Activated CD4-positive, alpha-beta T cell treated with anti-CD3 and anti-CD28 coated beads for 48 hours (primary cell): ENCODE data around the gene PDZD7.
"Not testable (repeated sequence)": the region's sequence is repeated elsewhere in the genome, so short reads cannot be mapped to it uniquely, and the experiment has no call there.

Experiments
- DNase-seq: peaks from one replicate; pipeline ENCODE4 v3.0.0-alpha.2; 2020

The PDZD7 gene

GRCh38 chr10:101036726-101037125 lies 5.8 kb upstream of the PDZD7 start:
- no peak for DNase-seq

DNA sequence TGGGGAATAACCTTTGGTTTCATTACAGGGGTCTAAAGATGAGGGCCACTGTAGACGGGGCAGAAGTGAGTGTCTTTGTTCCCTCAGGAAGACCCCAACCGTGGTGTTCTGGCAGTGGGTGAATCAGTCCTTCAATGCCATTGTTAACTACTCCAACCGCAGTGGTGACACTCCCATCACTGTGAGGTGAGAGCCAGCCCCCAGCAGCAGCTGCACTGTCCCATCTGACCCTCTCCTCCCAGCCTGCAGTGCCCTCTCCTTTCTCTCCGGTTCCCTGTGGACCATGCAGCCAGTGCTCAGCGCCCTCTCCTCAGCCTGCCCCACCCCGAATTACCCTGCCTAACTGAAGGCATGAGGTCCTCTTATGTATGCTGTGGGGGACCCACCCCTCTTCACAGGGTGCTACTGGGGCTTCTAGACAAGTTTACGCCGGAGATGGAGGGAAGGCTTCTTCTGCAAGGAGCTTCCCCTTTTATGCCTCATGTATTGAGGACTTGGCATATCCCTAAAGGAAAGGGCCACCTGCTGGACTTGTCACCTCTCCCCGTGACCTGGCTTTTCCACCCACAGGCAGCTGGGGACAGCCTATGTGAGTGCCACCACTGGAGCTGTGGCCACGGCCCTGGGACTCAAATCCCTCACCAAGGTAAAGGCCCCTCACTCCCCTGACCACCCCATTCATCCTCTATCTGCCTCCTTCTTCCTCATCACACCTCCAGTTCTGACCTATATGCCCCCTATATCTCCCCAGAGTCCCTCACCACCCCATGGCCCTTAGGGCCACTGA lies 5.2 kb upstream of the PDZD7 start:
- no peak for DNase-seq

DNA sequence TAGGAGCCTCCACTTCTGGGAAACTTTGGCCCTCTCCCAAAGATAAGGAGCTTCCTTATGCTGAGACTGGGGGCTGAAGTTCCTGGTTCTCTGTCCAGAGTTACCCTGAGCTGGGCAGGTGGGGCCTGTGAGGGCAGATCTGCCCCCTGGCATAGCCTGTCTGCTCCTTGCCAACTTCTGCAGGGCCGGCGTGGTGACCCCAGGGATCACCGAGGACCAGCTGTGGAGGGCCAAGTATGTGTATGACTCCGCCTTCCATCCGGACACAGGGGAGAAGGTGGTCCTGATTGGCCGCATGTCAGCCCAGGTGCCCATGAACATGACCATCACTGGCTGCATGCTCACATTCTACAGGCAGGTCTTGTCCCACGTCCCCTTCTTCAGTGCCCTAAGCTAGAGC lies 4.4 kb upstream of the PDZD7 start:
- no peak for DNase-seq

- DNase-seq, result not testable (repeated sequence)
Observed at GRCh38 chr10:101034404-101034803, 3.5 kb upstream of the PDZD7 start.

DNA sequence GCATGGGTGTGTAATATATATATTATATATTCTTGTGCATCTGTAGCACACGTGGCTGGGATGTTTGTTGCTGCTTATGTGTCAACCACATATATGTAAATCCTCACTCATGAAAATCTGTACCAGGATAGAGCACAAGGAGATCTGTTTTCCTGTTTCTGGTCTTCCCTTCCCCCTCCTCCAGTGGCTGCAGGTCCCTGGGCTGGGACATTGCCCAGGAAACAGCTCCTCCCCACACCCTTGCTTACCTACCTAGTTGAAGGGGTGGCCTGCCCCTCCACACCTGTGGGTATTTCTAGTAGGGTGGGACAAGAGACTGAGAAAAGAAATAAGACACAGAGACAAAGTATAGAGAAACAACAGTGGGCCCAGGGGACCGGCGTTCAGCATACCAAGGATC lies 2.3 kb upstream of the PDZD7 start:
- no peak for DNase-seq

- peak; percentile 68 for DNase-seq
Observed at GRCh38 chr10:101032637-101033224, 1.8 kb upstream of the PDZD7 start.

DNA sequence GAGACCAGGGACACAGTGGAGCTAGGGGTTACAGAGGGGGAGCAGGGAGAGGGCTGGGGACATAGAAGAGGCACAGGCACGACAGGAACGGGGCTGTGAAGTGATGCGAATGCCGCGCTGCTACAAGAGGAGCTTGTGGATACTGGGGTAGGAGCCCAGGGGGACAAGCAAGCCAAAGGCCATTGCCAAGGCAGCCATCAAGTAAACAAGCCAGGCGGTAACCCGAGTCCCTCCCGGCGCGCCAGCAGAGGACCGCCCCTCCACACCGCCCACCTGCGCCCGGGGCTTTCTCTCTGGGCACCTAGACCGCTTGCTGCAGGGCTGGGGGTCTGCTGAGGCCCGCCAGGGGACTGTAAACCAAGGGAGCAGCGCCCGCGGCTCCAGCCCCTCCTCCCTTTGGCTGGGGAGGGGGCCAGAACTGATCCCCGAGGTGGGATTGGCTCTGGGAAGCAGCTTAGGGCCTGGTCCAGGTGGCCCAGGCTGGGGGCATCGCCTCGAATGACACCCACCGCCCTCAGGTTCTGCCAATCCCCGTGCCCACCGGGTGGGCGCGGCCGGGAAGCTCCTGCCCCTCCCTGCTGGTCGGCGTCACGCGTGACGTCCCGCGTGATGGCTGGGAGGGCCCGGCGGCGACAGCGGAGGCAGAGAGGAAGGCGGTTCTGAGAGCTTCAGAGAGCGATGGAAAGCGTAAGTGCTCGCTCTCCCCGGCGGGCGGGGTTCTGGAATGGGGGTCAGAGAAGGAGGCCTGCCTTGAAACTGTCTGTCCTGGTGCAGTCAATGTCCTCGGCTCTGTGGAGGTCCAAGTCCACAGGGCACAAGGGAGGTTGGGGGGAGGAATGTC lies 1.1 kb upstream of the PDZD7 start:
- DNase-seq, result peak; percentile 82

DNA sequence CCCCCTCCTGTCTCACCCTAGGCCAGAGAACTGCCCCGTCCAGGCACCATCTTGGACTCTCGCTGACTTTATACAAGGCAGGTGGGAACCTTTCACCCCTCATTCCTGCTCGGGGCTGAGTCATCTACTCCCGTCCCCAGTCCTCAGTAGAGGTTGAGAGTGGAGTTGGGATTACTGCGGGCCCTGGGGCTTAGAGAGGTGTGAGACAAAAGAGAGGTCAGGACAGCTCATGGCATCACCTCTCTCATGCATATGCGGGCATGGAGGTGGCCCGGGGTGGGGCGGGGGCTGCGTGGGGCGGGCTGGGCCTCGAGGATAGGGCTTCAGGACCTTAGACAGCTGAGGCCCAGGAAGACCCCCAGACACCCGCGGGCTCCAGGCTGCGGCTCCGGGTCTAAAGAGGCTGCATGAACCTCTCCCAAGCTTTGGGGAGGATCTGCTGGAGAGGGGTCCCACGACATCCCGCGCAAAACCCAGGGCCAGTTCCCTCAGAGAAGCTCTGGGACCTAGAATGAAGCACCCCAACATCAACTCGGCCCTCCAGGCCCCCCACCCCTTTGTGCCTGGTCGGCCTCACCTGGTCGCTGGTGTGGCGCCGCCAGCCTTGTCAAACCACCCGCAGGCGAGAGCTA lies 317 bp downstream of the PDZD7 start:
- no peak for DNase-seq

- no peak for DNase-seq
Observed at GRCh38 chr10:101029520-101030295, 1.2 kb downstream of the PDZD7 start.

- no peak for DNase-seq
Observed at GRCh38 chr10:101028446-101029337, 2.2 kb downstream of the PDZD7 start.

- no peak for DNase-seq
Observed at GRCh38 chr10:101027106-101027720, 3.7 kb downstream of the PDZD7 start.

GRCh38 chr10:101022967-101023705 lies 7.8 kb downstream of the PDZD7 start:
- DNase-seq, result no peak

- no peak for DNase-seq
Observed at GRCh38 chr10:101021692-101022251, 9.2 kb downstream of the PDZD7 start.

DNA sequence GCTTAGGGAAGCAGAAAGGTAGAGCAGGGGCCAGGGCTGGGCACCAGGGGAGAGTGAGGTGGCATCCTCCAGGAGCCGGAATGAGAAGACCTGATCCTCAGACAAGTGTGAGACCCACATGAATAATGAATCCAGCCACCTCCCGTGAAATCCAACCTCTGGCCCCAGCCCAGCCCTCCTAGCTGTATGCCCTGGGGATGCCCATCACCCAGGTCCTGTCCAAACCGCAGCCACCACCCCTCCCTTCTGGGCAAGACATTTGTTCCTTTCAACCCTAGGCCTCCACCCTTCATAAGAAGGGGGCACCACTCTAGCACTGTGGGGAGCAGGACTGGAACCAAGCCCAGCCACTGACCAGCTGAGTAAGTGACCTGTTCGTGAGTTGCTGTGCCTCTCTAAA lies 9.7 kb downstream of the PDZD7 start:
- no peak for DNase-seq

- DNase-seq, result no peak
Observed at GRCh38 chr10:101020427-101021075, 10.4 kb downstream of the PDZD7 start.

DNA sequence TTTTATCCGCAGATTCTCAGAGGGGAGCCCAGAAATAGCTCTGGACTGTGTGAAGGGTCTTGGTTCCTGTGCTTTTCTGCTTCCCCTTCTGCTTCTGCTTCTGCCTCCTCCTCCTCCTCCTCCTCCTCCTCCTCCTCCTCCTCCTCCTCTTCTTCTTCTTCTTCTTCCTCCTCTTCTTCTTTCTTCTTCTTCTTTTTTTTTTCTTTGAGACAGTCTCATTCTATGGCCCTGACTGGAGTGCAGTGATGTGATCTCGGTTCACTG lies 11.6 kb downstream of the PDZD7 start:
- no peak for DNase-seq

GRCh38 chr10:101018600-101019439 lies 12.1 kb downstream of the PDZD7 start:
- DNase-seq, result peak; percentile 91

DNA sequence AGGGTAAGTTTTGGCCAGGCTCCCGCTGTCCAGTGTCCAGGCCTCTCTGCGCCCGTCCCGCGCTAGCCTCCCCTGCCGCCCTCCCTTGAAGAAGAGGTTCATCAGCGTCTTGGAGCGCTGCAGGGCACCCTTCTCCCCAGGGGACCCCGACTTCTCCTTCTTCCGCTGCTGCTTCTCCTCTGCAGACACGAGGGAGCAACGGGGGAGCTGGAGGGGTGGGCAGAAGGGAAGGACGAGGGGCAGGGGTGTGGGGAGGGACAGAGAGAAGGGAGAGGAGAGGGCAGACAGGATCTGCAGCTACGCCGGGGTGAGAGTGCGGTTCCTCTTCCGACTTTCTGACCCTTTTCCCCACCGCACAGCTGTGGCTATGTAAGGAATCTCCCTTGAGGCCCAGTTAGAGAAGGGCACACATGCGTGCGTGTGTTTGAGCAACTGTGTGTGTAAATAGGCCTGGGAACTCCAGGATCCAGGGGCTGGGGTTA lies 12.8 kb downstream of the PDZD7 start:
- no peak for DNase-seq
